ENCODE measurements around the gene FOXD3. TPM values are rescaled to one million over a fixed set of nuclear protein-coding genes. Genes with fewer than 3 reads are reported as not detected.

Gene FOXD3
- 0.06 TPM in 1 of 2 replicates, not detected in the other for total RNA-seq (2014; rRNA removed; shearing (Covaris generic))

DNA sequence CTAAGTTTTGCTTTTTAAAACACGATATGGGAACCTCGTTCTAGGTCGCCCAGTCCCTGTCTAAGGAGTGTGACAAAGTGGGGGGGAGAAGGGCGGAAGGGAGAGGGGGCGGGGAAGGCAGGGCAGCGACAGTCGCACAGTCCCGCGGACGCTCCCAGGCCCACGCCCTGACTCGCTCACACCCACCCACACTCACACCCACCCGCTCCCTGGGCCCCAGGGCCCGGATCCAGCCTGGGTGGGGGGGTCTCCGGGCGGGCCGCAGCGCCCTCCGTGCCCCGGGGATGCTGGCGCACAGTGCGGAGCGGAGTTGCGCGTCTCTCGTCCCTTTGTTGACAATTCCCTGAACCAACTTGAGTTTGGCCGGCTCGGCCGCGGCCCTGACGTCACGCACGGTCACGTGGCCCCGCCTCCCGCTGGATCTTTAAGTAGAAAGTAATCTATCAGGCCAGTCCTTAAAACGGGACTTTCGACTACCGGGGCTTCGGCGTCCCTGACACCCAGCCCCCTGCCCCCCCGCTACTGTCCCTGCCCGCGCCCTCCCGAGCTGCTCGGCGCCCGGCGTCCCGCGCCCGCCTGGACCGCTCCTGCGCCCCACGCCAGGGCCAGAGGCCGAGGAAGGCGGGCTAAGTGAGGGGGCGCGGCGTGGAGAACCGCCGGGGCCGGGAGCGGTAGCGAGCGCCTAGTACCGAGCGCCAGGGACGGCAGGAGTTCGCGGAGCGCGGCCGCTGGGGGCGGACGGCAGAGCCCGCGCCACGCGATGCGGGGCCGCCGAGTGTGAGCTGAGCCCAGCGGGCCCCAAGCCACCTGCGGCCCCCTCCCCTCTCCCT, at the start of gene FOXD3:
Gene FOXD3 (plus strand): TSS at position 454 of the 830 bp plus-strand sequence. CDS start 492 bp downstream, outside the sequence.
- no peak for DNase-seq (ENCODE audit: low spot score)
- in situ Hi-C loops (cut with HindIII; ENCODE audit: low sequenced_read_pairs) = no loop called here

DNA sequence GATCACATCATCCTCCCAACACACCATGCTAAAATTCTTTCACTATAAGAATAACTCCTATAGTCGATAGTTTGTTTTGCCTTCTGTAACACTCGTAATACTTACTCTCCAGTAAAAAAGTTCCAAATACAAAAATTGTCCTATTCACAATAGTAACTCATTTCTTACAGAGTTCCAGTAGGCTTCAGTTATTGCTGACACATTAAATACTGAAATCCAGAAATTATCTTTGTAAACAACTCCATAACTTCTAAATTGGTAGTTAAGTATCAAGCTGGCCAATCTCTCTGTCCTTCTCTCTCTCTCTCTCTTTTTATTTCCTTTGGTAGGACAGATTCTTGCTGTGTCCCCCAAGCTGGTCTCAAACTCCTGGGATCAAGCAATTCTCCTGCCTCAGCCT, 49.6 kb upstream of the FOXD3 start:
- DNase-seq (ENCODE audit: low spot score) = no peak
- in situ Hi-C loops (cut with HindIII; ENCODE audit: low sequenced_read_pairs) = no loop called here

DNA sequence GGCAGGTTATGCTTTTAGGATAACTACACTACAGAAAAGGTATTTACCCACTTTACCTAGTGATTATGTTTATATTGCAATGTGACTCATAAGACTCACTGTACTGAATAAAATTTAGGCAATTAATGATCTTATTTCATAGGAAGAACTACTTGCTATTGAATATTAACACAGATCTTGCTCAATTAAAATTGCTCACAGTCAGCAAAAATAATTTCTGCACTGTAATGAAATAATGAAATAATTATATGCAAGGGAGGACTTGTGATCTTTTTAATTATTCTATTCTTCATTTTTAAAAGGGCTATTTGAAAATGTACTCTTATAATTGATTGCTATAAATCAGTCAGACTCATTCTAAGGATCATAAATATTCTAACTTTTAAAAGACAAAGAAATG, 48.0 kb upstream of the FOXD3 start:
- in situ Hi-C loops (cut with HindIII; ENCODE audit: low sequenced_read_pairs) = no loop called here

DNA sequence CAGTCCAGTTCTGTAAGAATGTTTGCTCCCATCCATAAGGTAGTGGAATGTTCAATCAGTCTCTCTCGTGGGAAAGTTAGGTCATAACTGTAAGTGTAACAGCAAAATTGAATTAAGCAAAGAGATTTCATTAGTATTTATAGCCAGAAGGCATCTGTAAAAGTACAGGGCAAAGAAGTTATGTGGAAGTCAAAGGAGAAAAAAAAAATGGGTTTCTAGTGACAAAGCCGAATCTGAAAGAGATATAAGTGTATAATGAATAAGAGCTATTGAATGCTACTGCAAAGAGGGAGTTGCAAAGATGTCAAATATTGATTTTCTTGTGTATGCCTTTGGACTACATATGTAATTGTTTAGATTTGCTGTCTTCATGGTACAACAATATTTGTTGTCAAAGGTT, 47.4 kb upstream of the FOXD3 start:
- in situ Hi-C loops (cut with HindIII; ENCODE audit: low sequenced_read_pairs) = no loop called here
- DNase-seq (ENCODE audit: low spot score) = no peak

More for the DNA sequence above, 48.0 kb upstream of the FOXD3 start:
- DNase-seq (ENCODE audit: low spot score) = no peak

DNA sequence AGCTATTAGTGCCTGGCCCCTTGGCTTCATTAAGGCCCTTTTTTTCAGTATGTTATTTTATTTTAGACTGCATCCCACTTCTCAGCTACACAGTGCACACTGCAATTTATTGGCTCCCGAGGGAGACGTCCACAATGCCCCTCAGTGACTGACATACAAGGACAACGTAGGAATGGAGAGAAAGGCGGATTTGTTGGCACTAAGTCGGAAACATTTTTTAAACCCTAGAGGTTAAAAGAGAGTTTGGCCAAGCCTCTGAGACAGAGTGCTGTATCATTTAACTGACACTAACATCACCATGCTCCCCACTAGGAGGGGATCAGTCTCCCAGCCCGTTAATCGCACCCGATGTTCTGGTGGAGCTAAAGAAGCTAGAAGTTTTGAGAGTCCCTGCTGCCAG, 45.7 kb upstream of the FOXD3 start:
- no peak for DNase-seq (ENCODE audit: low spot score)
- in situ Hi-C loops (cut with HindIII; ENCODE audit: low sequenced_read_pairs) = no loop called here

DNA sequence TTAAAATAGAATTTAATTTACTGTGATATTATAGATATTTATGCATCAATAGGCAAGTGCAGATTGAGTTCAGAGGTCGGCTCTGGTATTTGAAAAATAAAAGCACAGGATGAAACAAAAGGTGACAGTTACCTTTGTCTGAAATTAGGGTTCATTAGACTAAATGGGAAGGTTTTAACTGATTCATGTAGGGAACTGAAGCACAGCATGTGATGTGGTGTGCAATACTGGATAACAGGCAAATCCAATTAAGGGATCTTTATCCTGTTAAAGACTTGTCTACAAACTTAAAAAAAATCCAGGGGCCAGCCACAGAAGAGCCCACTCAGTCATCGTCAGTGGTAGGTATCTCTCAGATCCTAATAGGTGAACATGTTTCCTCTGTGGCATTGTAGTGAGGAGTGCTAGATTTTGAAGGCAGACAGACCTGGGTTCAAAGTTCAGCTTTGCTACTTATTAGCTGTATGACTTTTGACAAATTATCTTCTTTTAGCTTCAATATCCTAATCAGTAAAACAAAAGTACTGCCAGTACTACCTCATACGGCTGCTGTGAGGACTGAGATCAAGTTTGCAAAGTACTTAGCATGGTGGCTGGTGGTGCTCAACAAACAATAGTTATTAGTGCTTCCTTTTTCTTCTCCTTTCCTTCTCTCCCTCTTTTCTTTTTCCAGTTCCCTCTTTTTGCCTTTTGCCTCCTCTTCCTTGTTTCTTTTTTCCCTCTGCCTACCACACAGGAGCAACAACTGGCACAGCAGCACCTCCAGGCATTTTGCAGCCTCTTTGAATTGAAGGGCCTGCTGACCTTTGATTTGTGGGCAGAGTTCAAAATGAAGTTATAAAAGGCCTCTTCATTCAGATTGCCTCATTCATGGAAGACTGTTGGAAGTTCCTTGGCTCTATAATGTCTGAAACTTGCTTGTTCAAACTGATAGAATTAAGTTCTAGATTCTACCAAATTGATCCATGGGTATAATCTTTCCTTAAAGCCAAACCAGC, 44.9 kb upstream of the FOXD3 start:
- no peak for DNase-seq (ENCODE audit: low spot score)
- in situ Hi-C loops (cut with HindIII; ENCODE audit: low sequenced_read_pairs) = no loop called here

DNA sequence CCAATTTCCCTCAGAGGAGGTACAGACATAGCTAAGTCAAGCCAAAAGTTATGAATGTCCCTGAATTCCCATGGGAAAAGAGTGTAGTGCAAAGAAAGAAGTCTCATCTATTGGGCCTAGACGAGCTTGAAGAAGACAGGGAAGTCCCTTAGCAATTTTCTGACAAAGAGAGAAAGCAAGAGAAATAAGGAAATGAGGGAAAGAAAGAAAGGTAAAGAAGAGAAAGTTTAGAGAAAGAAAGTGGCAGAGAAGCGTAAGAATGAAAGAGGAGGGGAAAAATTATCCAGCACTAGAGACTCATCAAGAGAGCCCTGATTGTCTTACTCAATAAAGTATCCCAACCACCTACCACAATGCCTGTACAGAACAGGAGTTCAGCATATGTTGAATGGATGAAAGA, 40.6 kb upstream of the FOXD3 start:
- DNase-seq (ENCODE audit: low spot score) = no peak
- in situ Hi-C loops (cut with HindIII; ENCODE audit: low sequenced_read_pairs) = no loop called here

DNA sequence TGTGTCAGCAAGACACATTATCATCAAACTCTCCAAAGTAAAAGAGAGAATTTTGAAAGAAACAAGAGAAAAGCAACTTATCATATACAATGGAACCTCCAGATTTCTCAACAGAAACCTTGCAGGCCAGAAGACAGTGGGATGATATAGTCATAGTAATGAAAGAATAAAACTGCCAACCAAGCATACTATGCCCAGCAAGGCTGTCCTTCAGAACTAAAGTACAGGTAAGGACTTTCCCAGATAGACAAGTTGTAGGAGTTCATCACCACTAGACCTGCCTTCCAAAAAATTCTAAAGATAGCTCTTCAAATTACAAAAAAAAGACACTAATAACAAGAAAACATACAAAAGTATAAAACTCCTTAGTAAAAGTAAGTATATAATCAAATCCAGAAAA, 33.2 kb upstream of the FOXD3 start:
- no peak for DNase-seq (ENCODE audit: low spot score)
- in situ Hi-C loops (cut with HindIII; ENCODE audit: low sequenced_read_pairs) = no loop called here

DNA sequence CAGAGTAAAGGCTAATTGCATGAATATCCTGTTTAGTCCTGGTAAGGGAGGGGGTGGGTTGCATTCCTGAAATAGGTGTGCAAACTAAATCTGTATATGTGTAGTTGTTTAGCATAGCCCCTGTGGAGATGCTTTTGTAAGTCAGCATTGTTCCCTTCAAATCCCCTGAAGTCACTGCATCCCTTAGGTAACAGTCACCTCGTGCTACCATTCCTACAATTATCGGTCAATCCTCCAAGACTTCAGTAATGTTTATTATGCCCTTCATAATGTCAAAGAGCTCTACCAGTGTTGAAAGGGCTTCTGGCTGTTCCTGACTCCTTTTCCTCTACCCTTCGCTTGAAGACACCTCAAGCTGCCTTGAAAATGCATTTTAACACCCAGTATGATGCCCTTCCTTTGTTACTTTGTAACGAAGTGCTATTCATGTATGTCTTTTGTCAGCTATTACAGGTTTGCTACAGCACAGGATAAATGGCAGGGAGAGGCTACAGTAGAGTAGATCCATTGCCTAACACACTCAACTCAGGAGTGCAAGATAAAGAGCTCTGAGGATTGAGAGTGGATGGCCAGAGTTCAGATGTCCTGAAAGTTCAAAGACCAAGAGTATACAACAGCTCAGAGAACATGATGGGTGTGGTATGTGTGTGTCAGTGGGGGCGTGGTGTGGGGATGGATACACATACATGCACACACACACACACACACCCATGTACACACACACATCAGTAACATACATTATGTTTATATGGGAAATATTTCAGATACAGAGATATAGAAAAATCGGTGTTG, 27.4 kb upstream of the FOXD3 start:
- in situ Hi-C loops (cut with HindIII; ENCODE audit: low sequenced_read_pairs) = no loop called here
- DNase-seq (ENCODE audit: low spot score) = no peak

DNA sequence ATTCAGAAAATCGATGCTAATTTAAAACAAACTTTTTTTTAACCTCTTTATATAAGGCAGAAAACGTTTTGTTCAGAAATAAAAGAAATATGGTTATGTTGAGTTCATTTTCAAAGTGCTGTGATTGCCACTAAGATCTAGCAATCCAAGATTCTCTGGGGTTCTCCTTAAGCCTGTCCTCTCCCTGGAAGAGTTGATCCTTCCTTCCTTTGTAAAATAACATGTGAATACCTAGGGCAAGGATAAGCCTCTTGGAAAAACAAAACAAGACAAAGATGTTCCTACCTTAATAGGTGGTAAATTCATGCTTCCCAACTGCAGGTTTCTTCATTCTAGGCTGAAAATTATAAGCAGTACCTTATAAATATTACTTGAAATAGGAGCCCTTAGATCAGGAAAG, 18.0 kb upstream of the FOXD3 start:
- no peak for DNase-seq (ENCODE audit: low spot score)
- in situ Hi-C loops (cut with HindIII; ENCODE audit: low sequenced_read_pairs) = no loop called here

DNA sequence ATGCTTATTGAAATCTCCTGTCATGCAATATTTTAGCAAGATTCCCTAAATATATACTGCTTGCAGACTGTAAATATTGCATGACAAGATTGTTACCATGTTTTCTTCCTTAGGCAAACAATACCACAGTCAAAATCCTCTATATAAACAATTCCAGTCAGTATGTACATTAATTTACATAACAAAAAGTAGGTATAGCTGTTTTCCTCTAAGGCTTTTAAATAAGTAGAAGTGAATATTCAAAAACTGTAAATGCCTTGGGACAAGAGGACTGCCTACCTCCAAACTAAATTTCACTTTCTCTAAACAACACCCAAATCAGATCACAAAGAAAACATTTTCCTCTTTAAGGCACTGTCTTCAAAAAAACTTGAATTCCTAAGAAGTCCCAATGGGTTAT, 17.3 kb upstream of the FOXD3 start:
- in situ Hi-C loops (cut with HindIII; ENCODE audit: low sequenced_read_pairs) = no loop called here
- no peak for DNase-seq (ENCODE audit: low spot score)

DNA sequence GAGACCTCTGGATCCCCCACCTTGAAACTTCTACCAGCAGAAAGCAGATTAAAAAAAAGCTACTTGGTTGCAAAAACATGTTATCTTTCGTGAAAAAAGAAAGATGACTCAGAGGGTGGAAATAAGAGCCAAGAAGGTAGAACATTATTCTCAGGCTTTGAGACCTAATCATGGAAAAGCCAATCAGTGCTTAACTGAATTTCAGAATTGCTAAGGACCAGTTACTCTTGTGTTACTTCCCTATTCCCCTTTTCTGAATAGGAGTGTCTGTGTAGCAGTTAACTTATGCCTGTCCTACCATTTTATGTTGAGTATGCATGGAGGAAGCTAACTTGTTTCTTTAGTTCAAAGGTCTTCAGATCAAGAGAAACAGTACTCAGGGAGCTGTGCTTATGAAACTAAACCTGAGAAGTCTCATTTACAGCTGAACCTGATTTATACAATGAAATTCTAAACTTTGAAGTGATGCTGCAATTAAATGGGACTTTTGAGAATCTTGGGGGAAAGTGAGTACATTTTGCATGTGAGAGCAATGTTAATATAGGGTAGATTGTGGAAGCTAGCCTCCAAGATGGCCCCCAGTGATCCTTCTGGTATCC, 15.1 kb upstream of the FOXD3 start:
- DNase-seq (ENCODE audit: low spot score) = no peak
- in situ Hi-C loops (cut with HindIII; ENCODE audit: low sequenced_read_pairs) = no loop called here

DNA sequence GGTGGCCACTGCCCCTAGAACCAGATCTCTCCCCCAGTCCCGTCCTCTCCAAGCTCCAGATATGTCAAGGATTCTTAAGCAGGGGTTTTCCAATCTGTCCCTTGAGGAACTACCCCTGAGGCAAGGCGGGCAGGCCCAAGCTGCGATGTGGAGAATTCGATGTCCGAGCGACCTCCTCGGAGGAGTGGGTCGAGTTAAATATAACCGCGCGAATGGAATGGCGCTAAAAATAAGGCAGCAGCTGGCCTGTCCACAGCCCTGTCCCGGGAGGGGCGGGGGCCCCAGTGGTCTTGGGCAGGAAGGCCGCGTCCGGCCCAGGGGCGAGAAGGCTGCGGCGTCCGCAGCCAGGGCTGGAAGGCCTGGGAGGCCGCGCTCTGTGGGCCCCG, 5.8 kb upstream of the FOXD3 start:
- in situ Hi-C loops (cut with HindIII; ENCODE audit: low sequenced_read_pairs) = no loop called here
- DNase-seq (ENCODE audit: low spot score) = no peak

DNA sequence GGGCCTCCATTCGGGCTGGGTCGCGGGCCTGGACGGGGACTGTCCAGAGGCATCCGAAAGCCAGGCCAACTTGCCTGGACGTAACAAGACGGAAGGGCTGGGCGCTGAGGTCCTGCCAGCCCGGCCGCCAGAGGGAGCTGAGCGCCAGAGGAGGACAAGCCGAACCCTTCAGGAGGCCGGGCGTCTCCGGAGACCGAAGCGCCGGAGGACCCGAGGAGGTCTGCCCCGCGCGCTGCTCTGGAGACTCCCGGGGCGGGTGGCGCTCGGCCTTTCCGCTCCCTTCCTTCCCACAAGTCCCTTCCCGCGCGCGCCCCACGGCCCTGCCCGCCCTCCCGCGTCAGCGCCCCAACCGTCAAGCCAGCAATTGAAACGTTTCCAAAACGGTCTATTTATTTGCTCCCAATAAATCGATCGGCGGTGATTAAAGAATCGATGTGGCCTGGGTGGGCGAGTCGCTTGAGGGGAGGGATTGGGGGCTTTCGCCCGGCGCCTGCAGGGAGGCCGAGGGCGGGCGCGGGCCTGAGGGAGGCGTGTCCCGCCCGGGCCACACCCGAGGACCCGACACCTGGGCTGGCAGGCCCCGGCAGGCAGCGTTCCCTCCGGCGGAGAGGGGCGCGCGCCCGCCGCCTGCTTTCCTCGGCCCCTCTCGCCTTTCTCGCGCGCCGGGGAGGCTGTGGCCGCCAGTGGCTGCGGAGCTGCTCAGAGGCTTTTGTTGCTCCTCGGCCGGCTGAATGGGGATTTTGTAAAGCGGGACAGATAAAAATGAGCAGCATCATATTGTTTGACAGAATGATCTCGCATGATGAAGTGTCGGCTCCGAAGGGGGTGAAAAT, 5.2 kb upstream of the FOXD3 start:
- in situ Hi-C loops (cut with HindIII; ENCODE audit: low sequenced_read_pairs) = no loop called here
- DNase-seq (ENCODE audit: low spot score) = peak; percentile 15

DNA sequence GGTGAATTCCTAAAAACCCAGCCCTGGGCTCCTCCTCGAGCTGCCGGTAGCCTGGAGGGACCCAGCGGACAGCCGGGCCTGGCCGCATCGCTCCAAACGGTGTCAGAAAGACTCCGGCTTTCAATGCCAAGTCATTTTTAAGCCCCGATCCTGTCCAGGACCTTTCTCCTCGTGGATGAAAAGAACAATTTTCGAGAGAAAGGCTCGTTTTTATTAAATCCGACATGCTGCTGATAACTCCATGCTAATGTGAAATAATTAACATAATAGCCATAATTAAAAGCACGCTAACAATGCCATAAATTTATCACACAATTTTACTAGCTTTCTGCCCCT, 4.6 kb upstream of the FOXD3 start:
- in situ Hi-C loops (cut with HindIII; ENCODE audit: low sequenced_read_pairs) = no loop called here
- DNase-seq (ENCODE audit: low spot score) = no peak

DNA sequence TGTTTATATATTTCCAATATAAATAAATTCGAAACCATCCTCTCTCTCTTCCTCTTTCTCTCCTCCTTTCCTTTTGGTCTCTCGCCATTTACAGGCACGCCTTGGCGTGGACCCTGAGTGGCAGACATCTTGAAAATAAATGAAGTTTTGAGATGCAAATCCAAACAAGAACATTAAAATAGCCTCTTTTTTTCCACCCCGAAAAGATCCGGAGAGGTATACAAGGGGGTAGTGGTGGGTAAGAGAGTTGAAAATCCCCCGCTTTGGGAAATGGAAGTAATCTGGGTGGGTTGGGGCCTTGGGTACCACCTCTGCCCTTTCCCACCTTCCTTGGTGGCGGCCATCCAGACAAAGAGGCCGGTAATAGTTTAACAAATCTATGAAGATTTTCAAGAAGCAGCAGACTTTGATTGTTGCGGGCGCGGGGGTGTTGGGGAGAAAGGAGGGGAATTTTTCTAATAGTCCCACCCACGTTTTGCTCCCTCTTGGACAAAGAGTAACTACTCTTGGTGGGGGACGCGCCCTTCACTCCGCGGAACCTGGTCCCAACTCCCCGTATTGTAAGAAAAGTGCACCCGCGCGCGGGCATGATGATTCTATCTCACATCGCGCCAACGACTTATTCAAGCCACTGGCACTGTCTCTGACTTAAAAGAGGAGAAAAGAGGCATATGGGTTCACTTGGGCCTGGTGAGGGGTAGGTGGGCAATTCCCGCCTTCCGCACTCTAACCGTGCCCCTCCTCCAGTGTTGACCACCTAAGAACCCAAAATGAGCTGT, 4.0 kb upstream of the FOXD3 start:
- DNase-seq (ENCODE audit: low spot score) = no peak
- in situ Hi-C loops (cut with HindIII; ENCODE audit: low sequenced_read_pairs) = no loop called here

Measured in G401 (cell line).